Parathyroid adenoma (tissue), 2 donors: ENCODE measurements around the gene POLDIP2.

Experiments
- H2AFZ ChIP-seq: fragments of 300-600 bp; sonication (generic); one replicate; pipeline ENCODE4 v1.7.0; 2017; ENCODE audit warnings: antibody characterized with exemption, mild to moderate bottlenecking
- H3K27ac ChIP-seq: fragments of 300-600 bp; sonication (generic); one replicate; pipeline ENCODE4 v1.7.0; 2017
- H3K27me3 ChIP-seq: fragments of 300-600 bp; sonication (generic); one replicate; pipeline ENCODE4 v1.7.0; 2017; ENCODE audit warnings: low read length; ENCODE audit not compliant: control insufficient read depth, insufficient read depth
- H3K36me3 ChIP-seq: fragments of 300-600 bp; sonication (generic); one replicate; pipeline ENCODE4 v1.7.0; 2017; ENCODE audit warnings: low read length; ENCODE audit not compliant: control insufficient read depth, insufficient read depth
- H3K4me1 ChIP-seq: fragments of 300-600 bp; sonication (generic); one replicate; pipeline ENCODE4 v1.7.0; 2017; ENCODE audit warnings: control low read depth
- H3K4me2 ChIP-seq: fragments of 300-600 bp; sonication (generic); one replicate; pipeline ENCODE4 v1.7.0; 2017; ENCODE audit warnings: low read length
- H3K4me3 ChIP-seq: fragments of 300-600 bp; sonication (generic); one replicate; pipeline ENCODE4 v1.7.0; 2017; ENCODE audit warnings: low read depth, low read length
- H3K79me2 ChIP-seq: fragments of 300-600 bp; sonication (generic); one replicate; pipeline ENCODE4 v1.7.0; 2017; ENCODE audit warnings: control low read depth
- H3K9ac ChIP-seq: fragments of 300-600 bp; sonication (generic); one replicate; pipeline ENCODE4 v1.7.0; 2017; ENCODE audit warnings: mild to moderate bottlenecking
- H3K9me3 ChIP-seq: fragments of 300-600 bp; sonication (generic); one replicate; pipeline ENCODE4 v1.7.0; 2017; ENCODE audit warnings: low read length; ENCODE audit not compliant: control insufficient read depth
- TF ChIP-seq, protein P1 (sequence below): fragments of 300-600 bp; sonication (generic); IDR thresholded peaks from one replicate; pipeline ENCODE4 v1.7.0; 2017; ENCODE audit warnings: antibody characterized with exemption, mild to moderate bottlenecking
- donor health status: primary hyperparathyroidism.

The POLDIP2 gene

DNA sequence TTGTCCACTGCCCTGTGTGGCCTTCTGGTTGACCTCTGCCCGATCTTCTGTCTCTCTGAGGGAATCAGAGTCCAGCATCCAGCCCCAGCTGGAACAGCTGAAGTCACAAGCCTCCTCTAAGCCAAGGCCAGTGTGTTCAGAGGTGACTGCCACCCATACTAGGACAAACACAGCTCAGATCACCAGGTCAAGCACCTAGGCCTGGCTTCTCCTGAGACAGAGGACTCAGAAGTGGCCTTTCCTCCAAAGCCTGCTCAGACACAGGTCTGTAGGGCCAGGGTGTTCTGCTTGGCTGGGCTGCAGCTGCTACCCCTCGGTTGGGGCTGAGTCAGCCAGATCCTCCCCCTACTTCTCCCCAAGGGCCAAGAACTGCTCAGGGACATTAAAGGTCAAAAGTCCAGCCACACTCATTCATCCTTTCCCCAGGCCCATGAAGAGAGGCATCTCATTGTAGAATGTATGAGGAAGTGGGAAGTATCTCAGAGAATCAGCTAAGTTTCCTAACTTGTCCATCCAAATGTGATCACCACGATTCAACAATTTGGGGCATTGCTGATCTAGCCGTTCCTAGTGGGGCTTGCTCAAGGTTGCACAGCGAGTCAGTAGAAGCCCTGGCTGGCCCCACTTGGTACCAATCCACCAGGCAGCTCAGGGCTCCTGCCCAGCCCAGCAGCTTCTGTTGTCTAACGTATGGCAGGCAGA, 41.1 kb upstream of the POLDIP2 start:
- no peak overlapping the region for H3K4me2 ChIP-seq
- H3K79me2 ChIP-seq = no peaks in the 10 kb centered on the region
- H3K4me1 ChIP-seq = no peaks in the 10 kb centered on the region
- no peak overlapping the region for H3K27ac ChIP-seq
- H3K27me3 ChIP-seq = no peaks in the 10 kb centered on the region
- no peak overlapping the region for H3K4me3 ChIP-seq
- no peaks in the 10 kb centered on the region for H3K36me3 ChIP-seq
- H3K9ac ChIP-seq = no peak overlapping the region
- no peaks in the 10 kb centered on the region for H3K9me3 ChIP-seq
- TF ChIP-seq, protein P1, sequence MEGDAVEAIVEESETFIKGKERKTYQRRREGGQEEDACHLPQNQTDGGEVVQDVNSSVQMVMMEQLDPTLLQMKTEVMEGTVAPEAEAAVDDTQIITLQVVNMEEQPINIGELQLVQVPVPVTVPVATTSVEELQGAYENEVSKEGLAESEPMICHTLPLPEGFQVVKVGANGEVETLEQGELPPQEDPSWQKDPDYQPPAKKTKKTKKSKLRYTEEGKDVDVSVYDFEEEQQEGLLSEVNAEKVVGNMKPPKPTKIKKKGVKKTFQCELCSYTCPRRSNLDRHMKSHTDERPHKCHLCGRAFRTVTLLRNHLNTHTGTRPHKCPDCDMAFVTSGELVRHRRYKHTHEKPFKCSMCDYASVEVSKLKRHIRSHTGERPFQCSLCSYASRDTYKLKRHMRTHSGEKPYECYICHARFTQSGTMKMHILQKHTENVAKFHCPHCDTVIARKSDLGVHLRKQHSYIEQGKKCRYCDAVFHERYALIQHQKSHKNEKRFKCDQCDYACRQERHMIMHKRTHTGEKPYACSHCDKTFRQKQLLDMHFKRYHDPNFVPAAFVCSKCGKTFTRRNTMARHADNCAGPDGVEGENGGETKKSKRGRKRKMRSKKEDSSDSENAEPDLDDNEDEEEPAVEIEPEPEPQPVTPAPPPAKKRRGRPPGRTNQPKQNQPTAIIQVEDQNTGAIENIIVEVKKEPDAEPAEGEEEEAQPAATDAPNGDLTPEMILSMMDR = no peak
- no peak overlapping the region for H2AFZ ChIP-seq

DNA sequence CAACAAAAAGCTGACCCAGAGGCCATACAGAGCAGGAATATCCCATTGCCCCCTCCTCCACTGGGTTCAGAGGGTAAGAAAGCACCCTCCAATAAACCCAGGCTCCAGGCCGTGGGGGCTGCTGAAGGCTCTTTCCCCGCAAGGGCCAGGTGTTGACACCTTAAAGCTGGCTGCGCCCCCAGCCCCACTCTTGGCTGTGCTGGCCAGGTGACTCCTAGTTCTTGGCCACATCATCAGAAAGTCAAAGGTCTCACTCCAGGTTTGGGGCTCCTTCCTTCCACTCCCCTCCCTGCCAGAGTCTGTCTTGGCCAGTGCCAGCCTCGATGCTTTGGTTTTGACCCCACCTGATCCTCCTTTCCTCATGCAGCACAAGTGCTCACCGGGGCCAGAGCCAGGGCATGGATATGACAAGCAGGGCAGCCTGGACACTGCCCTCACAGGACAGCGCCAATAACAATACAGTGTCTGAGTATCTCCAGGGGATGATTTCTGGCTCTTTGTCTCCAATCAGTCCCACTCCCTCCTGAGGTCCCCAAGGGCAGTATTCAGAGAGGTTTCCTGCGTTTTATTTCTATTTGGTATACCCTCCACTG, 40.5 kb upstream of the POLDIP2 start:
- no peak overlapping the region for H3K4me3 ChIP-seq
- H3K36me3 ChIP-seq = no peaks in the 10 kb centered on the region
- H3K4me1 ChIP-seq = no peaks in the 10 kb centered on the region
- H3K27me3 ChIP-seq = no peaks in the 10 kb centered on the region
- H3K4me2 ChIP-seq = no peak overlapping the region
- no peak overlapping the region for H2AFZ ChIP-seq
- H3K79me2 ChIP-seq = no peaks in the 10 kb centered on the region
- H3K9ac ChIP-seq = no peak overlapping the region
- H3K9me3 ChIP-seq = no peaks in the 10 kb centered on the region
- no peak overlapping the region for H3K27ac ChIP-seq
- TF ChIP-seq, protein P1 = no peak

DNA sequence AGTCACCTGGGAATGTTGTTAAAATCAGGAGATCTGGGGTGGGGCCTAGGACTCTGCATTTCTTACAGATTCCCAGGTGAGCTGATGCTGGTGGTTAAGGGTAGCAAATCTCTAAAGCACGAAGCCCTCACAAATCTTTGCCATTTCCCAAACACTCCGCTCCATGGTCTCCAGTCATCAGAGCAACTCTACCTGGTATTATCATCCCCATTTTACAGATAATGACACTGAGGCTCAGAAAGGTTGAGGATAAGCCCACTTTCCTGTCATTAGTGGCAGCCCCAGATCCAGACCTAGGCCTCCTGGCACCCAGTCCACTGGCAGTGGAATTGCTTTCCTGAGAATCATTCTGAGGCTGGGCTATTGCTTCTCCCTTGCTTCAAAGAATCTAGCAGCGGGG, 39.9 kb upstream of the POLDIP2 start:
- Histone ChIP-seq H3K4me1 (no peaks in the 10 kb centered on the region), H3K4me2 (no peak overlapping the region), H3K4me3 (no peak overlapping the region), H3K9ac (no peak overlapping the region), H2AFZ (no peak overlapping the region), H3K9me3 (no peaks in the 10 kb centered on the region), H3K79me2 (no peaks in the 10 kb centered on the region), H3K36me3 (no peaks in the 10 kb centered on the region), H3K27ac (no peak overlapping the region), H3K27me3 (no peaks in the 10 kb centered on the region)
- TF ChIP-seq, protein P1 = no peak

DNA sequence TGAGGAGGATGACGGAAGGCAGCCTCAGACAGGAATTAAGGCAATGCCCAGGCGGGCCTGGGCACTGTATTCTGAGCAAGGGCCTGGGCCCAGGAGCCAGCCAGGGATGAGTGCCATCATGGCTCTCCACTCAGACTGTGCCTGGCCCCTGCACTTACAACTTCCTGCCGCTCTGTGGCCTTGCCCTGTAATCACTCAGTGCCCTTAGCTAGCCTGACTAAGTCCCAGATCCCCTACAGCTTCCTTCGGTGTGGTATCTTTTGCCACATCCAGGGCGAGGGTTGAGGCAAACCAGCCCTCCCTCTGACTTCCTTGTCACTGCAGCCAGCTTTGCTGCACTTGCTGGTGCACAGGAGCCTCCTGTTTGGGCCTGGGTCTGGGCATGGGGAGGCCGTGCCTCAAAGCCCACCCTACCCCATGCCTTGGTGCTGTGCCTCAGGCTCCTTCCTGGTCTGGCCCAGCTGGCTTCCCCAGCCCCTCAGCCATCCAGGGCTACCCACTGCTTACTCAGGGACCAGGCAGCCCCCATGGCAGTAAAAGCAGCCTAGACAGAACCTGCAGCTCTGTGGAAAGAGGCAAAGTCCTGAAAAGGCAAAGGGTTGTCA, 39.4 kb upstream of the POLDIP2 start:
- TF ChIP-seq, protein P1 = no peak
- H3K4me3 ChIP-seq = no peak overlapping the region
- no peaks in the 10 kb centered on the region for H3K9me3 ChIP-seq
- H3K36me3 ChIP-seq = no peaks in the 10 kb centered on the region
- H3K27ac ChIP-seq = no peak overlapping the region
- no peaks in the 10 kb centered on the region for H3K79me2 ChIP-seq
- no peak overlapping the region for H2AFZ ChIP-seq
- H3K27me3 ChIP-seq = no peaks in the 10 kb centered on the region
- no peaks in the 10 kb centered on the region for H3K4me1 ChIP-seq
- H3K9ac ChIP-seq = no peak overlapping the region
- no peak overlapping the region for H3K4me2 ChIP-seq
